ENCODE measurements around the gene PRKCQ.

DNA sequence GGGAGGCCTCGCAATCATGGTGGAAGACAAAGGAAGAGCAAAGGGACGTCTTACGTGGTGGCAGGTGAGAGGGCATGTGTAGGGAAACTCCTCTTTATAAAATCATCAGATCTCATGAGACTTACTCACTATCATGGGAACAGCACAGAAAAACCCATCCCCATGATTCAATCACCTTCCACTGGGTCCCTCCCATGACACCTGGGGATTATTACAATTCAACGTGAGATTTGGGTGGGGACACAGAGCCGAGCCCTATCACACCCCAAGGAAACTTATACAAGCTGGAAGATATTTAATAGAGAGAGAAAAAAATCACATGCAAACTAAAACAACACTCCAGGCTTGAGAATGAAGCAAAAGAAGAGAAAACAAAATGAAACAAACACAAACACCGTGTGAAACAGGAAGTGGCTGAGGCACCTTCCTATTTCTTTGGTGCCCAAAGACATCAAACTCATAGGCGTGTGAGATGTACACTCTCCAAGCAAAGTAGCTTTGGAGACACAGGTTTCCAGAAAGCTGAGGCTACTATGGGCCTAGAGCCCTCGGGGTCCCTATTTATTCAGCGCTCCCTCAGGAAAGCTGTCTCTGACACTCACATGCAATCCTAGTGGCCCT, 97.2 kb downstream of the PRKCQ start:
- no peak for TF ChIP-seq POLR2A (IDR thresholded peaks at IDR 0.05; ENCODE audit: low read depth, low read length)
- TF ChIP-seq POLR2AphosphoS5 (IDR thresholded peaks at IDR 0.05; ENCODE audit: low read depth, low read length), result no peak
